DMS153 (cell line): ENCODE results near the gene TRIP4.
"Not testable (repeated sequence)": the region's sequence is repeated elsewhere in the genome, so short reads cannot be mapped to it uniquely, and the experiment has no call there.

ENCODE experiments used
- DNase-seq: peaks from one replicate; lab custom pipeline; 2025; lab: John Stamatoyannopoulos, UW

Gene TRIP4

DNA sequence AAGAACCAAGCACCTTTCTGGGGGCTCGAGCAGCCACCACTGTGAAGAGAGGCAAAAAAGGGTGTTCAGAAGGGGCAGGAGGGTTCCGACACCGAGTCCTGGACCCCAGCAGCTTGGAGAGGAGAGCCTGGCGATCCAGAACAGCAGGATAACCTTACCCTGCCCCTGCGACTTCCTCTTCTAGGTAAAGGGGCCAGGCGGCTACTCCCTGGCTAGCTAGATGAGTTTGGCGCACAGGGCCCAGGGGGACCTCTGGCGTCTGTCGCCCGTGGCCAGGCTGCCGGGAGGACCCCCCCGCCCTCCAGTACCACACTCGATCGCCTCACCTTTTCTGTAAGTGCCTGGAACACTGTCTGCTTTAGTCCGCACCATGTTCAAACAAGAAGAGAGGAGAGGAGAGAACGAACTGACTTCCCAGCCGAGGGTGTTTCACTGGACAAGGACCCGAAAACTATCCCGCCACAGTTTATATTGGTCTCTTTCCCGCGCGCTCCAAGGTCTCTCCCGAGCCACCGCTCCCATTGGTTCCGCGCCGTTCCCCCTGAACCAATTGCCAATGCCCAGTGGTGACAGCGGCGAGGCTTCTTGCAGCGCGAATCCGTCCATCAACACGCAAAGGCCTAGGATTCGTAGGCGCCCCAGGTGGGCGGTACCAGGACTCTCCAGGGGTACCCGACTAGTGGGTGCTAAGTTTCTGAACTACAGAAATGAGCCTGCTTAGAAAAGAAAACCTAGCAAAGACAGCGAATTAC, 6.5 kb upstream of the TRIP4 start, which contains the start of gene PCLAF:
PCLAF (minus strand) TSS at position 442 of the 752 bp plus-strand sequence; CDS start at position 372, 70 bp downstream.
- peak; percentile 65 for DNase-seq

DNA sequence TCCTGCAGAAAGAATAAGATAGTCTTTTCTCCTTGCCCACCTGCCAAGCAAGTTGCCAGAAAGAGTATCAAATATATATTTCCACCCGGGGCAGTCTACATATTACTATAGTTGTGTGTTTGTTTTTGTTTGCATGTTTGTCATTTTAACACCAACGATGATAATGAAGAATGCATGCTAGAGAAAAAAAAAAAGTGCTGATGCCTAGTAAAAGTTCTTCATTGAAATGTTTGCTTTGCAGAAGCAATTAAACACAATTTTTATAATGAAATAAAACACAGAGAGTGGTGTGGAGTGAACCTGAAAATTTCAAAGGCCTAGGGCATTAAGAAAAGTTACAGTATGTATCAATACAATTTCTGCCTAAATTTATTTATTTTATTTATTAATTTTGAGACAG, 3.9 kb upstream of the TRIP4 start:
- DNase-seq, result no peak

DNA sequence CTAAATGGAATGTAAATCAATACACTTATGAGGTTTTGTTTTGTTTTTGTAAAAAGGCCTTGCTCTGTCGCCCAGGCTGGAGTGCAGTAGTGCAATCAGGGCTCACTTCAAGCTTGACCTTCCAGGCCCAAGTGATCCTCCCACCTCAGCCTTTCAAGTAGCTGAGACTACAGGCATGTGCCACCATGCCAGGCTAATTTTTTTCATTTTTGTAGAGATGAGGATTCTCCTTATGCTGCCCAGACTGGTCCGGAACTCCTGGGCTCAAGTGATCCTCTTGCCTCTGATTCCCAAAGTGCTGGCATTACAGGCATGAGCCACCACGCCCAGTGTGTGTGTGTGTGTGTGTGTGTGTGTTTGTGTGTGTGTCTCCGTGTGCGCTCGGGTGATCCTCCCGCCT, 1.3 kb upstream of the TRIP4 start:
- no peak for DNase-seq

DNA sequence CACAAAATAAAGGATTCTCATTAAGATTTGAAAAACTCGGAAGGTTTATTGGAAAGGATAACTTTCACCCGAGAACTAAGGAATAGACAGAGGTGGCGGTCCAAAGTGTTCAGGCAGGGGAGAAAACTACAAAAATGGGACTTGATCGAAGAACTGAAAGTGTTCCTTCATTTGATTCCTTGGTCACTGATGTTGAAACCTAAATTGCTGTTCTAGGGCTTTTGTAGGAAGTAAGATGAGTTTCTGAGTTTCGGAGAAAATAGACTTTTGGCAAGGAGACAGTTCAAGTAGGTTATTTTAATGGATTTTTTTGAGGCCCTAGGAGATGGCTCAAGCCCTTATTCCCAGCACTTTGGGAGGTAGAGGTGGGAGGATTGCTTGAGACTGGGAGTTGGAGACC, 1.4 kb downstream of the TRIP4 start:
- no peak for DNase-seq

DNA sequence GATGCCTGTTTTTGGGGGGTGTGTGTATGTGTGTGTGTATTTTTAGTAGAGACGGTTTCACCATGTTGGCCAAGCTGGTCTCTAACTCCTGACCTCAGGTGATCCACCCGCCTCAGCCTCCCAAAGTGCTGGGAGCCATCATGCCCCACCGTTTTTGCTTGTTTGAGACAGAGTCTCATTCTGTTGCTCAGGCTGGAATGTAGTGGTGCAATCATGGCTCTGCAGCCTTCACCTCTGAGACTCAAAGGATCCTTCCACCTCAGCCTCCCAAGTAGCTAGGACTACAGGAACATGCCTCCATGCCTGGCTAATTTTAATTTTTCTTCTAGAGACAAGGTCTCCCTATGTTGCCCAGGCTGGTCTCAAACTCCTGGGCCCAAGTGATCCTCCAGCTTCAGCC, 4.8 kb downstream of the TRIP4 start:
- not testable (repeated sequence) for DNase-seq

DNA sequence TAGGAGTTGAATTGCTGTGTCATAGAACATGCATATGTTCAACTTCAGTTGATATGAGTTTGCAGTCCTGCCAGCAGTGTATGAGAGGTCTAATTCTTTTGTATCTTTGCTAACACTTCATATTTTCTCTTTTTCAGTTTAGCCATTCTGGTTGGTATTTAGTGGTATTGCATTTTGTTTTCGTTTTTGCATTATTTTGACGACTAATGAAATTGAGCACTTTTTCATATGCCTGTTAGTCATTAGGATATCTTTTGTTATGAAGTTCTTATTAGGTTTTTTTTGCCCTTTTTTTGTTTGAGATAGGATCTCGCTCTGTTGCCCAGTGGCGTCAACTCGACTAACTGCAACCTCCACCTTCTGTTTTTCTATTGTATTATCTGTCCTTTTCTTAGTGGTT, 9.2 kb downstream of the TRIP4 start:
- DNase-seq, result no peak

GRCh38 chr15:64398575-64398974, 10.9 kb downstream of the TRIP4 start:
- DNase-seq, result no peak

DNA sequence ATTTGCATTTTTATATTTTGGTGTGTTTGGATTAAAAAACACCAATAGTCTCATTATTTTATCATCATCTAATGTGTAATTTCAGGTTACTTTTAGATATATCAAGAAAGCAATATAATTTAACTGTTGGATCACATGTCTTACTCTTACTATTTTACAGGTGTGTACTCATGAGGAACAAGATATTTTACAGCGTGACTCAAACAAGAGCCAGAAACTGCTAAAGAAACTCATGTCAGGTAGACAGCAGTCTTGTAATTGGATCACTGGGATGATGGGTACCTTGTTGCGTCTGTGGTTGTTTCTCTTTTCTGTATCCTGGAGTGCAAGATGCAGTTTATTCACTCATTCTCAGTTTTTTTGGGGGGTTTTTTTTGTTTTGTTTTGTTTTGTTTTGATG, 12.9 kb downstream of the TRIP4 start:
- no peak for DNase-seq

DNA sequence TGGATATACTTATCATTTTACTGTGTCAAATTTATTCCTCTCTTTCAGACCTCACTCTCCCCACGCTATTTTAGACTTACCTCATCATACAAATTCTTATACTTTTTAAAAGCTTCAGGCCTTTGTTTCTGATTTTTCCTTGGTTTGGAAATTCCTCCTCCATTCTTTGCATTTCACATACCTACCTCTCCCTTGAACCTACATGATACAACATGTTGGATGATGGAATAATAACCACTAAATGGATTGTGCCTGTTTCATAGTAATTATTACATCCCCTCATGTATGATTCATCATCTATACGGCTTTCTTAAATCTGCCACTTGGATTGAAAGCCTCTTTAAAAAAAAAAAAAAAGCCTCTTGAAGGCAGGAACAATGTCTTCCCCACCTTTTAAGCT, 24.6 kb downstream of the TRIP4 start:
- no peak for DNase-seq

- no peak for DNase-seq
These were observed 35.1 kb downstream of the TRIP4 start for GRCh38 chr15:64422697-64423096.

GRCh38 chr15:64423970-64424369, 36.3 kb downstream of the TRIP4 start:
- no peak for DNase-seq

- DNase-seq, result no peak
These were observed 37.6 kb downstream of the TRIP4 start for GRCh38 chr15:64425221-64425620.

DNA sequence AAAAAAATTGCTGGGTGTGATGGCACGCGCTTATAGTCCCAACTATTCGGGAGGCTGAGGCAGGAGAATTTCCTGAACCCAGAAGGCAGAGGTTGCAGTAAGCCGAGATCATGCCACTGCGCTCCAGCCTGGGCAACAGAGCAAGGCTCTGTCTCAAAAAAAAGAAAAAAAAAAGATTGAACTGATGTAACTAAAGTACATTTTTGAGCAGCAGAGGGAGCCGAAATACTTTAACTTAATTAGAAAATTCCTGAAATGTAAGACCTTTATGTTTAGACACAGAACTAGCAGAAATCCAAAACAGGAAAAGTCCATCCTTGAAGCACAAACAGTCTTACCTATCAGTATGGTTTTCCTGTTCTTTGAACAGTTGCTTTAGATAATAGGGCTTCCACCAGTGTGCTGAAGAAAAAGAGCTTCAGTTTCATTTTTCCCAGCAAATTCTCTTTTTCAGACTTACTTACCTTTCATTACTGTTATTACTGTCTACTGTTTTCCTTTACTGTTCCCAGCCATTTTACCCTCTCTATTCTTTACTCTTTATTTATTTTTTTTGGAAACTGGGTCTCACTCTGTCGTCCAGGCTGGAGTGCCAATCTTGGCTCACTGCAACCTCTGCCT, 39.3 kb downstream of the TRIP4 start:
- DNase-seq, result no peak

GRCh38 chr15:64429448-64429847, 41.8 kb downstream of the TRIP4 start:
- DNase-seq, result no peak

- peak; percentile 29 for DNase-seq
These were observed 42.5 kb downstream of the TRIP4 start for GRCh38 chr15:64430000-64430735.

GRCh38 chr15:64437982-64438381, 50.3 kb downstream of the TRIP4 start:
- DNase-seq, result no peak

DNA sequence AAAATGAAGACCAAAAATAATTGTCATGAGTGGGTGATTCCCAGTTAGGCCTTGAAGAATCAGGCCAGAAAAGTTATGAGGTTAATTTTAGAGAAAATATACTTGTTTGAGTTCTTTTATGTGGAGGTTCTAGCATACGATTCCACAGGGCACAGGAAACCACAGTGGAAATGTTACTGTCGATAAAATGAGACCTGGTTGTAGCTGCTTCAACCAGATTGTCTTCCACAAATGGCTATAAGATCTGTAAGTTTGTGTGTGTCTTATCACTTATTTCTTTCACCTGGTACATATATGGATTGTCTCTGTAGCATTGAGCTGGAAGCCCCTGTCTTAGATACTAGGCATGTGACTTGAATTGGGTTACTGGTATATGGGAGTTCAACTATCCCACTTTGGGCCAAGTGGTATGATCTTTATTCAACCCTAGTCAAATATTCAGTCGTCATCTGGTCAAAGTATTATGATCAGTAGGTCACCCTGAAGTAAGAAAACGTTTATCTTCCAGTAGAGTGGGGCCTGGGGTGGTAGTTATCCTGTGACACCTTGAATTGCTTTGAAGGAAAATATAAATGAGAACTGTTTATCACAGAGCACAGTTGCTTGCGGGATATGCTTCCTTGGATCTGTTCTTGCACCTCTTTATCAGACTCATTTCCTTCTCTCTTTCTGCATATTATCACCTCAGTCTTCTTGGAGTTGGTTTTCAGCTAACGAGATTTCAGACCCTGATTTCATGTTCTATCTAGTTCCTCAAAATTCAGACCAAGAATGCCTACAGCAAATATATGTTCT, 51.2 kb downstream of the TRIP4 start:
- no peak for DNase-seq

- DNase-seq, result no peak
These were observed 54.2 kb downstream of the TRIP4 start for GRCh38 chr15:64441852-64442251.

GRCh38 chr15:64443016-64443415, 55.4 kb downstream of the TRIP4 start:
- DNase-seq, result no peak

DNA sequence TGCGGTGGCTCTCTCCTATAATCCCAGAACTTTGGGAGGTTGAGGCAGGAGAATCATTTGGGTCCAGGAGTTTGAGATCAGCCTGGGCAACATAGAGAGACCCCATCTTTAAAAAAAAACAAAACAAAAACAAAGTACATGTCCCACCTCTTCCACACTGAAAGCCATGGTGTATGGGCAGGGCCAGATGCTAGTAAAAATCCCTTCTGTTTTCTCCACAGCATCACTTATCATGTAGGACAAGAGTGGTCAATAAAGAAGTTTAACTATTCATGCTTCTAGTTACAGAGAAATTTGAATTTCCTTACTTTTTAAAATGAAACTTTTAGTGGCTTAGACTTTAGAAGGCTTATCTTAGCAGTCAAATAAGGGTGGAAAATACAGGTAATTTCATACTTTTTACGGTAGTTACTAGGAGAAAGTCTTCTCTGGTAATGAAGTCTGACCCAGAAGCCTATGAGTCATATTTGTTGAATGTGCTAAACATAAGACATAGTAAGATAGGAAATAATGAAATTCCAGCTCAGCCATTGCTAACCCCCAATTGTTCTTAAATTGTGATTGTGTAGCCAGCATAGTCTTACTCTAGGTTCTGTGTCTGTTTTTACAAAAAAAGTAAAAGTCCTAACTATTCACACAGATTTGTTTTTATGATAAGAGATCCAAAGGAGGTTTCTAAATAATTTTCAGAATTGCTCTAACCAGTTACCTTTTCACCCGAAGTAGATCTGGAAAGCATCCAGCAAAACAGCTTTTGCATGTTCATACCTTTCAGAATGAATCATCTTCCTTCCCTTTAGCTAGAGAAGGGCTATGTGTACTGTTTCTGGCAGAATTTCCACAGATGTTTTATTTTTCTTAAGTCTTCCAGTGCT, 56.3 kb downstream of the TRIP4 start:
- DNase-seq, result no peak

DNA sequence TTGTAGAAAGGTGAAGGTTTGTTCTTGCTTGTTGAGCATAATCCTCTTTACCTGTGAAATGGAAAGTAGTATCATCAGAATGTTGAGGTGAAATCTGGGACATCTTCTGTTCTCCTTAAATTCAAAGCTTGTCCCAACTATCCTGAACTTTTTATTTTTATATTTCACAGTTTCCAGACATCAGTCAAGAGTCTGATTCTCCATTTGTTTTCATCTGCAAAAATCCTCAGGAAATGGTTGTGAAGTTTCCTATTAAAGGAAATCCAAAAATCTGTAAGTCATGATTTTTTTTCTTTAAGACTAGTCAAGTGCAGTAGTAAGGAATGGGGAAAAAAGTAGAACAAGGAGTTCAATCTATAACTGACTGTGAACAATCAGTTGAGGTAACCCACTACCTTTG, 57.2 kb downstream of the TRIP4 start:
- DNase-seq, result no peak
